ENCODE data around the gene ZBTB40. TPM values are rescaled to one million over a fixed set of nuclear protein-coding genes. Genes with fewer than 3 reads are reported as not detected.
A peak's percentile ranks its signal among the peaks of the same experiment; 100 is the strongest.

Gene ZBTB40
- polyA plus RNA-seq, 3 donors from 2014 or later, result 1.3 to 7.5 TPM; not detected in 1

DNA sequence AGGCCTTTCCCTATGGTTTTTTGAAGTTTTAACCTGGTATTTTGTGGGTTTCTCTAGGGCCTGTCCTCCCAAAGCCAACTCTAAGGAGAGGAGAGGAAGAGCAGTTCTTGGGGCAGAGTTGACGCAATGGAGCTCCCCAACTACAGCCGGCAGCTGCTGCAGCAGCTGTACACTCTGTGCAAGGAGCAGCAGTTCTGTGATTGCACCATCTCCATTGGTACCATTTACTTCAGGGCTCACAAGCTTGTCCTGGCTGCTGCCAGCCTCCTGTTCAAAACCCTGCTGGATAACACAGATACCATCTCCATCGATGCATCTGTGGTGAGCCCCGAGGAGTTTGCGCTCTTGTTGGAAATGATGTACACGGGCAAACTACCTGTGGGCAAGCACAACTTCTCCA lies 38.2 kb downstream of the ZBTB40 start:
- no peak for DNase-seq
- Mint-ChIP-seq H3K27me3 (ENCODE audit: low read depth in 3 of 3) (peaks cover 0 to 2% (median 1%) of the 10 kb centered on the region in 3 donors), H3K4me3 (no peak overlapping the region), H3K9me3 (peaks cover 0 to 10% (median 2%) of the 10 kb centered on the region in 6 donors), H3K36me3 (peaks cover 10 to 21% (median 21%) of the 10 kb centered on the region in 3 donors), H3K4me1 (peaks cover 11 to 14% of the 10 kb centered on the region in 2 donors), H3K27ac (no peak overlapping the region)

DNA sequence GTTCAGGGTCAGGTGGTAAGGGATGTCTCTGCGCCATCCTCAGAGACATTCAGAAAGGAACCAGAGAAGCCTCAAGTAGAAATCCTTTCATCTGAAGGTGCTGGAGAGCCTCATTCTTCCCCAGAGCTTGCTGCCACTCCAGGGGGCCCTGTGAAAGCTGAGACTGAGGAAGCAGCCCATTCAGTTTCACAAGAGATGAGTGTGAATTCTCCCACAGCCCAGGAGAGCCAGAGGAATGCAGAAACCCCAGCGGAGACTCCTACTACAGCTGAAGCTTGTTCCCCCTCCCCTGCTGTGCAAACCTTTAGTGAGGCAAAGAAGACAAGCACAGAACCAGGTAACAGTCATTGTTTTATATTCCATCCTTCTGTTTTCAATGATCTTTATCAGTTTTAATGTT lies 38.7 kb downstream of the ZBTB40 start:
- peaks cover 8 to 9% of the 10 kb centered on the region in 2 donors for H3K4me1 Mint-ChIP-seq

DNA sequence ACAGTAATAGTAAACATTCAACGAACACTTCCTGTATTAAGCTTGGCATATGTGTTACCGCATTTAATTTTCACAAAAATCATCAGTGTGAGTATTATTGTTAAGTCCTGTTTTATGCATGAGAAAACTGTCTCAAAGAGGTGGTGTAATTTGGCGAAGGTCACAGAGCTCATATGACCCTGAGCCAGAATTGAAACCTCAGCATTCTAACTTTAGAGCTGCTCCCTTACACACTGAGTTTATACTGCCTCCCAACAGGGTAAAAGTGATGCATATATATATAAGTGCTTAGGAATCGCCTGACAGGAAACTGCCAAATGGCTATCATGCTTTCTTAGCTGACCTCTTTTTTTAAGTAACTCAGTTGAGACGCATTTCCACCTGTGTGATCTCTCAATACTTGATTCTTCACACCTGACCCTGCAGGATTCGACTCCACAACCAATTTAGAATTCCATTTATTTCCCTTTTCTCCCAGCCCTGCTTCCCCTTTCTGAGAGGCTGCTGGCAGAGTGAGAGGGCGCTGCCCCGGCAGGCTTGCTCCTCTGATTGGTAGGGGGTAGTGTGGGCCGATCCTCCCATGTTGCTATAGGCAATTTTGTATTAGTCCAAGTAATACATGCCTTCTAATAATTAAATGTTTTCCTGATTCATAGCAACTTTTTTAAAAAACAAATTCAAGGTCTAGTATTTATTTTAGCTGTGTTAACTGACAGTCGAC lies 40.5 kb downstream of the ZBTB40 start:
- no peak overlapping the region for H3K27ac Mint-ChIP-seq
- H3K4me1 Mint-ChIP-seq, result peaks cover 0 to 2% of the 10 kb centered on the region in 2 donors
- H3K4me3 Mint-ChIP-seq, result no peak overlapping the region
- H3K27me3 Mint-ChIP-seq (ENCODE audit: low read depth in 3 of 3), result peaks cover 0 to 2% (median 0%) of the 10 kb centered on the region in 3 donors
- H3K9me3 Mint-ChIP-seq, result no peaks in the 10 kb centered on the region
- DNase-seq, result no peak
- H3K36me3 Mint-ChIP-seq, result peaks cover 10 to 20% (median 16%) of the 10 kb centered on the region in 3 donors

More for the DNA sequence above, 38.7 kb downstream of the ZBTB40 start:
- Mint-ChIP-seq H3K9me3 (peaks cover 0 to 5% (median 1%) of the 10 kb centered on the region in 6 donors), H3K4me3 (no peak overlapping the region), H3K27ac (no peak overlapping the region), H3K36me3 (peaks cover 10 to 20% (median 18%) of the 10 kb centered on the region in 3 donors), H3K27me3 (ENCODE audit: low read depth in 3 of 3) (peaks cover 0 to 2% (median 1%) of the 10 kb centered on the region in 3 donors)
- DNase-seq, result no peak

- peaks cover 0 to 2% of the 10 kb centered on the region in 2 donors for H3K4me1 Mint-ChIP-seq
- no peak overlapping the region for H3K27ac Mint-ChIP-seq
- H3K36me3 Mint-ChIP-seq, result peaks cover 10 to 20% (median 16%) of the 10 kb centered on the region in 3 donors
- no peaks in the 10 kb centered on the region for H3K9me3 Mint-ChIP-seq
- no peak overlapping the region for H3K4me3 Mint-ChIP-seq
- peaks cover 0 to 2% (median 0%) of the 10 kb centered on the region in 3 donors for H3K27me3 Mint-ChIP-seq (ENCODE audit: low read depth in 3 of 3)
- no peak for DNase-seq
These were observed 42.5 kb downstream of the ZBTB40 start for GRCh38 chr1:22494144-22494543.

GRCh38 chr1:22494943-22495579 lies 43.4 kb downstream of the ZBTB40 start:
- H3K4me3 Mint-ChIP-seq, result no peak overlapping the region
- no peak overlapping the region for H3K27ac Mint-ChIP-seq
- DNase-seq, result no peak
- H3K9me3 Mint-ChIP-seq, result no peaks in the 10 kb centered on the region
- H3K36me3 Mint-ChIP-seq, result peaks cover 10 to 20% (median 16%) of the 10 kb centered on the region in 3 donors
- H3K27me3 Mint-ChIP-seq (ENCODE audit: low read depth in 3 of 3), result peaks cover 0 to 2% (median 0%) of the 10 kb centered on the region in 3 donors
- H3K4me1 Mint-ChIP-seq, result peaks cover 0 to 4% of the 10 kb centered on the region in 2 donors

- H3K4me3 Mint-ChIP-seq, result no peak overlapping the region
- H3K27ac Mint-ChIP-seq, result no peak overlapping the region
- H3K9me3 Mint-ChIP-seq, result no peaks in the 10 kb centered on the region
- peaks cover 0 to 4% of the 10 kb centered on the region in 2 donors for H3K4me1 Mint-ChIP-seq
- H3K27me3 Mint-ChIP-seq (ENCODE audit: low read depth in 3 of 3), result peaks cover 0 to 2% (median 0%) of the 10 kb centered on the region in 3 donors
- no peak for DNase-seq
- H3K36me3 Mint-ChIP-seq, result peaks cover 10 to 20% (median 16%) of the 10 kb centered on the region in 3 donors
These were observed 45.0 kb downstream of the ZBTB40 start for GRCh38 chr1:22496536-22497160.

GRCh38 chr1:22498463-22498862 lies 46.8 kb downstream of the ZBTB40 start:
- Mint-ChIP-seq H3K4me3 (no peak overlapping the region), H3K27ac (no peak overlapping the region), H3K36me3 (peaks cover 7 to 10% (median 10%) of the 10 kb centered on the region in 3 donors), H3K27me3 (ENCODE audit: low read depth in 3 of 3) (peaks cover 0 to 2% (median 0%) of the 10 kb centered on the region in 3 donors), H3K4me1 (peaks cover 0 to 4% of the 10 kb centered on the region in 2 donors), H3K9me3 (no peaks in the 10 kb centered on the region)
- no peak for DNase-seq

DNA sequence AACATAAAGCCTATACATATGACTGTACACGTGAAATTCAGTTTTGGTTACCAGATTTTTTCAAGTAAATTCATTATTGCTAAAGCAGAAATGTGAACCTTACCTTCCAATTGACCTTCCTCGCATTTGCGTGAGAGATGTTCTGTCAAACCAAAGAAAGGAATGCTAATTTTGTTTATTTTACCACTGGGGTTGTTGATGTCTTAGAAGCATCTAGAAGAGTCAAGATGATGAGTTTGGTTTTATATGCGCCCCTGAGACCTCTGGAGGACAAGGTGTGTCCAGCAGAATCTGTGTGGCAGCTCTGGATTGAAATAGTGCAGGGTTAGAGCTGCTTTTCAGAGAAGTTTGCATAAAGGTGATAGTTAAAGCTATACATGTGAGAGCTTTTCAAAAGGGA lies 48.4 kb downstream of the ZBTB40 start:
- no peak overlapping the region for H3K4me3 Mint-ChIP-seq
- peaks cover 3 to 10% (median 7%) of the 10 kb centered on the region in 3 donors for H3K36me3 Mint-ChIP-seq
- DNase-seq, result no peak
- H3K27ac Mint-ChIP-seq, result peak overlapping the region in 1 of 6 donors; percentile 23
- H3K9me3 Mint-ChIP-seq, result no peaks in the 10 kb centered on the region
- peaks cover 0 to 4% of the 10 kb centered on the region in 2 donors for H3K4me1 Mint-ChIP-seq
- peaks cover 0 to 2% (median 0%) of the 10 kb centered on the region in 3 donors for H3K27me3 Mint-ChIP-seq (ENCODE audit: low read depth in 3 of 3)

DNA sequence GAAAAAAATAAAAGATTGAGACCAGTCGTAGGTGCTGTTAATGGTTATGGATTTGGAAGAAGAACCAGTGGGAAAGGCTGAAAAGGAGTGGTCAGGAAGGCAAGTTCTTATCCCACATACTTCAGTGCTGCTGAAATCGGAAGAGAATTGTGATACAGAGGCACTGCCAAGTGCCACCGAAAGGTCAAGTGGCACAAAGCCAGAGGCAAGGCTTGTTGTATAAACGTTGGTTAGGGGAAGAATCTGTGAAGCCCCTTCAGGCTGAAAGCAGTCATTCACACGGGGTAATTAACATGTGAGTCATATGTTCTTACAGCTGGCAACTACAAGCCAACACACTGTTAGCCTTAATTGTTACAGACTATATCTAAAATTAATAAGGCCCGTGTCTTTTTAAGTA lies 48.8 kb downstream of the ZBTB40 start:
- Mint-ChIP-seq H3K4me3 (no peak overlapping the region), H3K27ac (peak overlapping the region in 1 of 6 donors; percentile 23), H3K36me3 (peaks cover 3 to 10% (median 7%) of the 10 kb centered on the region in 3 donors), H3K27me3 (ENCODE audit: low read depth in 3 of 3) (peaks cover 0 to 2% (median 0%) of the 10 kb centered on the region in 3 donors), H3K9me3 (no peaks in the 10 kb centered on the region), H3K4me1 (peaks cover 0 to 4% of the 10 kb centered on the region in 2 donors)
- DNase-seq, result no peak

- Mint-ChIP-seq H3K4me1 (peaks cover 0 to 4% of the 10 kb centered on the region in 2 donors), H3K4me3 (no peak overlapping the region), H3K9me3 (no peaks in the 10 kb centered on the region), H3K27me3 (ENCODE audit: low read depth in 3 of 3) (no peaks in the 10 kb centered on the region), H3K36me3 (peaks cover 16 to 24% (median 20%) of the 10 kb centered on the region in 3 donors), H3K27ac (no peak overlapping the region)
- DNase-seq, result no peak
These were observed 50.6 kb downstream of the ZBTB40 start for GRCh38 chr1:22502202-22502601.

GRCh38 chr1:22503721-22504410 lies 52.2 kb downstream of the ZBTB40 start:
- DNase-seq, result no peak
- H3K9me3 Mint-ChIP-seq, result no peaks in the 10 kb centered on the region
- no peak overlapping the region for H3K4me3 Mint-ChIP-seq
- peaks cover 0 to 4% of the 10 kb centered on the region in 2 donors for H3K4me1 Mint-ChIP-seq
- H3K36me3 Mint-ChIP-seq, result peaks cover 29 to 35% (median 30%) of the 10 kb centered on the region in 3 donors
- H3K27ac Mint-ChIP-seq, result no peak overlapping the region
- H3K27me3 Mint-ChIP-seq (ENCODE audit: low read depth in 3 of 3), result no peaks in the 10 kb centered on the region

DNA sequence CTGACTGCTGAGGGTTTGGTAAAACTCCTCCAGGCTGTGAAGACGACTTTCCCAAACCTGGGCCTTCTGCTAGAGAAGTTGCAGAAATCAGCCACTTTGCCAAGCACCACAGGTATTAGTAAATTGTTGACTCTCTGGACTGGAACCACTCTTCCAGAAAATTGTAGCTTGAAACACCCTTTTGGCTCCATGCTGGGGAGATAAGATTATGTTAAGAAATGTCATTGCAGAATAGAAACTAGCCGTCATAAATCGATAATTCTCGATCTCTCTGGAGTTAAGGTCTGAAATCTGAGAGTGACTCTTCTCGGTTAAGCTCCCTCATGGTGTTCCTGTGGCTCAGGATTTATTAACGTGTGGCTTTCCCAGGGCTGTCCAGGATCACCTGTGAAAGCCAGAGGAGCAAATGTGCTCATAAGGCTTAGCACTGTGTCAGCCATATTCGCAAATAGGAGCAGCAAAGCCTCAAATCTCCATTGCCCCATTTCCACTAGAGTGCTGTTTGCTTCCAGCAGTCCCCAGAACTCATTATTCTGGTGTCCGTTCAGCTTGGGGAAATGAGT lies 54.6 kb downstream of the ZBTB40 start:
- no peak overlapping the region for H3K4me3 Mint-ChIP-seq
- DNase-seq, result no peak
- no peaks in the 10 kb centered on the region for H3K9me3 Mint-ChIP-seq
- no peaks in the 10 kb centered on the region for H3K27me3 Mint-ChIP-seq (ENCODE audit: low read depth in 3 of 3)
- no peaks in the 10 kb centered on the region for H3K4me1 Mint-ChIP-seq
- H3K36me3 Mint-ChIP-seq, result peaks cover 33 to 51% (median 34%) of the 10 kb centered on the region in 3 donors
- peak overlapping the region in 1 of 6 donors; percentile 46 for H3K27ac Mint-ChIP-seq

DNA sequence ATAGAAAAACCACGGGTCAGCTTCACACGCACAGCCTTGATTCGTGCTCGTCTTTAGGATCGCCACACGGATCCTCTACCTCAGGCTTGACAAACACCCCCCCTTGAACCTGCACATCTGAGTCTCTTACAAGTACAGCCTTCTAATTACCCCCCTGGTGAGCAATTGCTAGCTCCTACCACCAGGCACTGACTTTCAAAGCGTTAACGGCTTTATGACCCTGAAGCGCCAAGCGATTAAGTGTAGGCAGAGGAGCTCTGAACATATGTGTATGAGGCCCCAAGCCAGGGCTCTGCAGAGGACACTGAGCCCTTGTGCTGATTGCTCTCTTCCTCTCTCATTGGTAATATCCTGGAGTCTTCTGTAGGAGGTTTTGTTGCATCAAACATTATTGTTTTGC lies 55.9 kb downstream of the ZBTB40 start:
- Mint-ChIP-seq H3K27ac (no peak overlapping the region), H3K9me3 (no peaks in the 10 kb centered on the region), H3K4me3 (no peak overlapping the region), H3K36me3 (peaks cover 39 to 59% (median 41%) of the 10 kb centered on the region in 3 donors), H3K4me1 (no peaks in the 10 kb centered on the region), H3K27me3 (ENCODE audit: low read depth in 3 of 3) (no peaks in the 10 kb centered on the region)
- DNase-seq, result no peak
